GM23338 (cell line): Measurements from ENCODE around the gene RBFOX1.

Experiments used
- CTCF ChIP-seq, 2 experiments: fragments of 200-600 bp in 1 of 2; sonication (generic) in 1 of 2; conservative IDR thresholded peaks; 2 replicates each; pipeline versions ENCODE4 v1.5.1 to v1.6.1; 2016 to 2017; ENCODE audit warnings: antibody characterized with exemption in 2 of 2, low read depth in 2 of 2, mild to moderate bottlenecking in 2 of 2, moderate library complexity in 1 of 2
- EZH2 ChIP-seq: fragments of 200-600 bp; sonication (generic); IDR thresholded peaks from one replicate; pipeline ENCODE4 v1.8.0; 2017; ENCODE audit warnings: antibody characterized with exemption, mild to moderate bottlenecking, low read depth; ENCODE audit not compliant: unreplicated experiment

DNA sequence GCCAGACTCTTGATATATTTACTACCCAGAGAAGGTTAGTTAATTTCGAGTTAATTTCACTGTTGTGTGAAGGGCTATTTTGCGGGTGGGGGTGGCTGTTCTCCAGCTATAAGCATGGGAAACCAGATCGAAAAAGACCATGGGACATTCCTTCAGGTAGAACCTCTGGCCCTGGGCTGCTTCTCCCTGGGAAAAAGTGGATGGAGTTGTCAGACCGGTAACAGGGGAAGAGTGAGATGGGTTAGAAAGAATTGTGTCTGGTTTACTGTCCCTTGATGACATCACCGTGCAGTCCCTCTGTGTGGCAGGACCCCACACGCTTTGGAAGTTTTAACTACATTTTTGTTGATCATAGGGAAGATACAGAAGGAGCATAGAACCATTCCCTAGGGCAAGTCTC, 296.3 kb downstream of the RBFOX1 start:
- no peak for TF ChIP-seq CTCF (conservative IDR thresholded peaks at IDR 0.05; ENCODE audit: low read depth in 2 of 2)
- TF ChIP-seq EZH2, result no peak
